ENCODE results near the gene PFKFB4. TPM values are rescaled to one million over a fixed set of nuclear protein-coding genes. Genes with fewer than 3 reads are reported as not detected.
"Not testable (repeated sequence)": the region's sequence is repeated elsewhere in the genome, so short reads cannot be mapped to it uniquely, and the experiment has no call there.

The PFKFB4 gene
- total RNA-seq, 4 donors from 2014 or later = 1.8 to 2.9 (median 1.9) TPM

DNA sequence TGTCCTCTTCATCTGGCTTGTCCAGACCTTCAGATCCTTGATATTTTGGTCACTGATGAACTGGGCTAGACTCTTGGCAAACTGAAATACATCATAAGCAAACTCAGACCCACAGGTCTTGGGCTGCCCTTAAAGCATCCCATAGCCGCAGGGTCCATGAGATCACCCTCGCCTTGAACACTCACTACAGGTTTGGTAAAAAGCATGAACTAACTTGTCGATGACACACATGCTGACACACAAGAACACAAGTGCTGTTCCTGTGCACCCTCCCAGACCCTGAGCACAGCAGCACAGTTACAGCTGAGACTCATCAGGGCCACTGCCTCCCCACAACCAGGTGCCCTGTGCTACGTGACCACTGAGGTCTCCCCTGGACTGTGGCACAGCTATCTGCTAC lies 21.0 kb downstream of the PFKFB4 start:
- Histone ChIP-seq H3K36me3 (peaks cover 6 to 72% (median 27%) of the 10 kb centered on the region in 4 donors), H3K4me3 (no peak overlapping the region), H3K27me3 (no peaks in the 10 kb centered on the region), H3K27ac (replicated peaks in 1 of 4) (no peak overlapping the region), H3K9me3 (no peaks in the 10 kb centered on the region), H3K4me1 (no peaks in the 10 kb centered on the region)
- 94% methylated on average over 3 of the region's 4 CpGs for WGBS
- intact Hi-C loops (cut with DNase I) = loop anchor here (10.0 kb wide), 1 partner anchor 151 kb away; no protein-coding TSS in a partner anchor
- DNase-seq (ENCODE audit: extremely low spot score) = no peak
- TF ChIP-seq POLR2A (IDR thresholded peaks at IDR 0.05; ENCODE audit: low read depth) = no peak
- TF ChIP-seq, protein P1, sequence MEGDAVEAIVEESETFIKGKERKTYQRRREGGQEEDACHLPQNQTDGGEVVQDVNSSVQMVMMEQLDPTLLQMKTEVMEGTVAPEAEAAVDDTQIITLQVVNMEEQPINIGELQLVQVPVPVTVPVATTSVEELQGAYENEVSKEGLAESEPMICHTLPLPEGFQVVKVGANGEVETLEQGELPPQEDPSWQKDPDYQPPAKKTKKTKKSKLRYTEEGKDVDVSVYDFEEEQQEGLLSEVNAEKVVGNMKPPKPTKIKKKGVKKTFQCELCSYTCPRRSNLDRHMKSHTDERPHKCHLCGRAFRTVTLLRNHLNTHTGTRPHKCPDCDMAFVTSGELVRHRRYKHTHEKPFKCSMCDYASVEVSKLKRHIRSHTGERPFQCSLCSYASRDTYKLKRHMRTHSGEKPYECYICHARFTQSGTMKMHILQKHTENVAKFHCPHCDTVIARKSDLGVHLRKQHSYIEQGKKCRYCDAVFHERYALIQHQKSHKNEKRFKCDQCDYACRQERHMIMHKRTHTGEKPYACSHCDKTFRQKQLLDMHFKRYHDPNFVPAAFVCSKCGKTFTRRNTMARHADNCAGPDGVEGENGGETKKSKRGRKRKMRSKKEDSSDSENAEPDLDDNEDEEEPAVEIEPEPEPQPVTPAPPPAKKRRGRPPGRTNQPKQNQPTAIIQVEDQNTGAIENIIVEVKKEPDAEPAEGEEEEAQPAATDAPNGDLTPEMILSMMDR (IDR thresholded peaks at IDR 0.05) = no peak
- TF ChIP-seq EP300 (IDR thresholded peaks at IDR 0.05) = no peak

DNA sequence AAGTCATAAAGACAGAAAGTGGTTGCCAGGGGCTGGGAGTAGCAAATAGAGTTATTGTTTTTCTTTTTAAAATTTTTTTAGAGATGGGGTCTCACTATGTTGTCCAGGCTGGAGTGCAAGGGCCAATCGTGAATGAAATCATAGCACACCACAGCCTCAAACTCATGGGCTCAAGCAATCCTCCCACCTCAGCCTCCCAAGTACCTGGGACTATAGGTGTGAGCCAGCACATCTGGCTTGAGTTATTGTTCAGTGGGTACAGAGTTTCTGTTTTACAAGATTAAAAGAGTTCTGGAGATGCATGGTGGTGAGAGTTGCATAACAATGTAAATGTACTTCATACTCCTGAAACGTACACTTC lies 23.6 kb downstream of the PFKFB4 start:
- H3K9me3 ChIP-seq = no peaks in the 10 kb centered on the region
- intact Hi-C loops (cut with DNase I) = loop anchor here (10.0 kb wide), 1 partner anchor 148 kb away; no protein-coding TSS in a partner anchor
- 91% methylated on average over 2 of the region's 2 CpGs for WGBS
- TF ChIP-seq EP300 (IDR thresholded peaks at IDR 0.05) (no peak), POLR2AphosphoS5 (IDR thresholded peaks at IDR 0.05) (no peak), POLR2A (IDR thresholded peaks at IDR 0.05; ENCODE audit: low read depth) (no peak)
- TF ChIP-seq, protein P1 (IDR thresholded peaks at IDR 0.05) = no peak
- H3K4me1 ChIP-seq = no peaks in the 10 kb centered on the region
- H3K4me3 ChIP-seq = no peak overlapping the region
- no peak for DNase-seq (ENCODE audit: extremely low spot score)
- H3K36me3 ChIP-seq = peaks cover 6 to 52% (median 18%) of the 10 kb centered on the region in 4 donors
- H3K27me3 ChIP-seq = no peaks in the 10 kb centered on the region
- H3K27ac ChIP-seq (replicated peaks in 1 of 4) = no peak overlapping the region

DNA sequence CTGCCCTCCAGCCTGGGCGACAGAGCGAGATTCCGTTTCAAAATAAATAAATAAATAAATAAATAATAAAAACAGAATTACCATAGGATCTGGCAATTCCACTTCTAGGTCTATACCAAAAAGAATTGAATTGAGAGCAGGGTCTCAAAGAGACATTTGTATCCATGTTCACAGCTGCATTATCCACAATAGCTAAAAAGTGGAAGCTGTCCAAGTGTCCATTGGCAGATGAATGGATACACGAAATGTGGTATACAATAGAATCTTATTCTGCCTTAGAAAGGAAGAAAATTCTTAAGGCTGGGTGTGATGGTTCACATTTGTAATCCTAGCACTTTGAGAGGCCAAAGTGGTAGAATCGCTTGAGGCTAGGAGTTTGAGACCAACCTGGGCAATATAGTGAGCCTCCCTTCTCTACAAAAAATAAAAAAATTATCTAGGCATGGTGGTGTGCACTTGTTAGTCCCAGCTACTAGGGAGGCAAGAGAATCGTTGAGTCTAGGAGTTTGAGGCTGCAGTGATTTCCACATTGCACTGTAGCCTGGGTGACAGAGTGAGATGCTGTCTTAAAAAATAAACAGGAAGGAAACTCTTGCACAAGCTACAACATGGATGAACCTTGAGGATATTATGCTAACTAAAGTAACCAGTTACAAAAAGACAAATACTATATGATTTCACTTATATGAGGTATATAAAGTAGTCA lies 24.2 kb downstream of the PFKFB4 start:
- H3K9me3 ChIP-seq = no peaks in the 10 kb centered on the region
- TF ChIP-seq POLR2AphosphoS5 (IDR thresholded peaks at IDR 0.05) (no peak), POLR2A (IDR thresholded peaks at IDR 0.05; ENCODE audit: low read depth) (no peak), EP300 (IDR thresholded peaks at IDR 0.05) (no peak)
- TF ChIP-seq, protein P1 (IDR thresholded peaks at IDR 0.05) = no peak
- intact Hi-C loops (cut with DNase I) = loop anchor here (10.0 kb wide), 1 partner anchor 148 kb away; no protein-coding TSS in a partner anchor
- H3K36me3 ChIP-seq = peaks cover 6 to 52% (median 18%) of the 10 kb centered on the region in 4 donors
- no peaks in the 10 kb centered on the region for H3K27me3 ChIP-seq
- no peaks in the 10 kb centered on the region for H3K4me1 ChIP-seq
- WGBS = 88% methylated on average over 6 of the region's 6 CpGs
- no peak overlapping the region for H3K4me3 ChIP-seq
- no peak overlapping the region for H3K27ac ChIP-seq (replicated peaks in 1 of 4)
- no peak for DNase-seq (ENCODE audit: extremely low spot score)

DNA sequence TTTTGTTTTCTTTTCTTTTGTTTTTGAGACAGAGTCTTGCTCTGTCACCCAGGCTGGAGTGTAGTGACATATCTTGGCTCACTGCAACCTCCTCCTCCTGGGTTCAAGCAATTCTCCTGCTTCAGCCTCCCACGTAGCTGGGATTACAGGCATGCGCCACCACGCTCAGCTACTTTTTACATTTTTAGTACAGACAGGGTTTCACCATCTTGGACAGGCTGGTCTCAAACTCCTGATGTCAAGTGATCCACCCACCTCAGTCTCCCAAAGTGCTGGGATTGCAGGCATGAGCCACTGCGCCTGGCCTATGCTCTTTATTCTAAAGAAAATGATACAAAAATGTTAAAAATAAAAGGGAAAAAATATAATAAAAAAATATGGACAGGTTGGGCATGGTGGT lies 25.9 kb downstream of the PFKFB4 start:
- WGBS = 95% methylated on average over 4 of the region's 4 CpGs
- not testable (repeated sequence) for H3K9me3 ChIP-seq; H3K4me1 ChIP-seq; DNase-seq (ENCODE audit: extremely low spot score); H3K4me3 ChIP-seq; H3K27ac ChIP-seq (replicated peaks in 1 of 4); H3K27me3 ChIP-seq
- peaks cover 0 to 37% (median 7%) of the 10 kb centered on the region in 4 donors for H3K36me3 ChIP-seq
- intact Hi-C loops (cut with DNase I) = loop anchor here (10.0 kb wide), 1 partner anchor 146 kb away; no protein-coding TSS in a partner anchor

DNA sequence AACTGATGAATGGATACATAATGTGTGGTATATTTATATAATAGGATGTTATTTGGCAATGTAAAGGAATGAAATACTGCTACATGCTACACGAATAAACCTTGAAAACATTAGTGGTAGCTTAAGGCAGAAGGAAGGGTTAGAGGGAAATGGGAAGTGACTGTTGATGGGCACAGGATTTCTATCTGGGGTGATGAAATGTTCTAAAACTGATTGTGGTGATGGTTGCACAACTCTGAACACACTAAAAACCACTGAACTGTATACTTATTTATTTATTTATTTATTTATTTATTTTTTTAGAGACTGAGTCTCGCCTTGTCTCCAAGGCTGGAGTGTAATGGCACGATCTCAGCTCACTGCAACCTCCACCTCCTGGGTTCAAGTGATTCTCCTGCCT lies 27.8 kb downstream of the PFKFB4 start:
- Histone ChIP-seq H3K4me3 (no peak overlapping the region), H3K9me3 (no peaks in the 10 kb centered on the region), H3K27me3 (no peaks in the 10 kb centered on the region), H3K4me1 (no peaks in the 10 kb centered on the region), H3K27ac (replicated peaks in 1 of 4) (no peak overlapping the region), H3K36me3 (peaks cover 0 to 34% (median 2%) of the 10 kb centered on the region in 4 donors)
- intact Hi-C loops (cut with DNase I) = no loop called here
- DNase-seq (ENCODE audit: extremely low spot score) = no peak
- TF ChIP-seq EP300 (IDR thresholded peaks at IDR 0.05) (no peak), POLR2A (IDR thresholded peaks at IDR 0.05; ENCODE audit: low read depth) (no peak)
- TF ChIP-seq, protein P1 (IDR thresholded peaks at IDR 0.05) = no peak
- WGBS = 80% methylated on average over 3 of the region's 3 CpGs
